H1 (cell line): ENCODE measurements around the gene ASB16. TPM values are rescaled to one million over a fixed set of nuclear protein-coding genes. Genes with fewer than 3 reads are reported as not detected.

ENCODE experiments used
- CHD7 ChIP-seq: fragments of 300-600 bp; sonication (generic); IDR thresholded peaks from 2 replicates; pipeline ENCODE4 v1.7.1; 2012; ENCODE audit warnings: low read length, moderate library complexity, mild to moderate bottlenecking, inconsistent platforms; ENCODE audit not compliant: insufficient replicate concordance
- CTBP2 ChIP-seq: IDR thresholded peaks from 2 replicates; pipeline ENCODE4 v1.7.0; 2011; ENCODE audit warnings: borderline replicate concordance, mild to moderate bottlenecking, moderate library complexity, mixed read lengths, low read length; ENCODE audit not compliant: insufficient read depth, insufficient read length
- GTF2F1 ChIP-seq: IDR thresholded peaks from 2 replicates; pipeline ENCODE4 v1.6.1; 2012; ENCODE audit warnings: low read depth, low read length, improper control_type of control experiment, borderline replicate concordance
- PHF8 ChIP-seq: fragments of 200-600 bp; sonication (generic); conservative IDR thresholded peaks from 2 replicates; pipeline ENCODE4 v1.7.1; 2012; ENCODE audit warnings: low read depth, mild to moderate bottlenecking, inconsistent platforms, low read length, moderate library complexity
- POLR2AphosphoS5 ChIP-seq: IDR thresholded peaks from 2 replicates; pipeline ENCODE4 v1.6.1; 2011; ENCODE audit warnings: low read depth, low read length
- polyA plus RNA-seq, 7 experiments: library from polyadenylated mRNA; depleted of rRNA in 3 of 7; stranded (reverse) in 5 of 7; unstranded in 2 of 7; fragments of >200 nt in 5 of 7; fragments of 200-250 nt in 2 of 7; gene quantifications; 1 replicate in 5 of 7; 2 replicates in 1 of 7; 4 replicates in 1 of 7; pipeline versions ENCODE4 v1.2.1 to v1.2.3, GENCODE V29; 2011 to 2013; ENCODE audit warnings: missing spikeins in 2 of 7, mixed read lengths in 2 of 7
- total RNA-seq: library from RNA; stranded (reverse); fragmentation: NEBNext Ultra II Directional; extraction: Animal tissue kit (Norgen Biotek cat#: 25700); gene quantifications from 2 replicates; pipeline ENCODE4 v1.2.1, GENCODE V29; 2021

ASB16 gene
- total and polyA plus RNA-seq, 2 of the 8 experiments (the other 6 are each of a cell fraction or from before 2014, with no cell fraction given) = 0.05 TPM; not detected in 1

GRCh38 chr17:44198721-44199552 lies 28.4 kb downstream of the ASB16 start (continued):
- no peak for TF ChIP-seq CHD7
- no peak for TF ChIP-seq POLR2AphosphoS5
- TF ChIP-seq CTBP2 = no peak
- TF ChIP-seq GTF2F1 = no peak
- TF ChIP-seq PHF8 = 0 out of 2 replicates have a peak, but pooled peaks have one; percentile 20
- TF ChIP-seq, all 59 proteins: peak for 3
